SK-N-SH treated with all-trans-retinoic acid at 6 μM for 48 hours (cell line): Measurements from ENCODE around the gene ZNF503.

Experiments
- ATAC-seq: fragments of 200-7000 bp; cut with Tn5 transposase; 3 replicates; pipeline ENCODE4 v1.9.1; 2020; ENCODE audit warnings: mild to moderate bottlenecking, moderate library complexity
- ARNTL ChIP-seq: fragments of 450-650 bp; formaldehyde crosslinking; IDR thresholded peaks from 2 replicates; pipeline ENCODE4 v1.5.0; 2020; ENCODE audit warnings: low read depth, mild to moderate bottlenecking, moderate library complexity, borderline replicate concordance
- CSDC2 ChIP-seq: fragments of 250-450 bp; sonication (Bioruptor Pico); IDR thresholded peaks from 2 replicates; pipeline ENCODE4 v1.5.0; 2020; ENCODE audit warnings: mild to moderate bottlenecking, moderate library complexity
- ESRRG ChIP-seq: fragments of 250-450 bp; sonication (Bioruptor Pico); IDR thresholded peaks from 2 replicates; pipeline ENCODE4 v1.6.1; 2021; ENCODE audit warnings: mild to moderate bottlenecking
- GLIS3 ChIP-seq: fragments of 250-450 bp; sonication (Bioruptor Pico); IDR thresholded peaks from 2 replicates; pipeline ENCODE4 v1.5.0; 2020; ENCODE audit warnings: mild to moderate bottlenecking, moderate library complexity
- ISL1 ChIP-seq: fragments of 250-450 bp; sonication (Bioruptor Pico); IDR thresholded peaks from 2 replicates; pipeline ENCODE4 v2.1.2; 2022; ENCODE audit warnings: mild to moderate bottlenecking, moderate library complexity
- OSR1 ChIP-seq: fragments of 250-450 bp; sonication (Bioruptor Pico); IDR thresholded peaks from 2 replicates; pipeline ENCODE4 v1.8.0; 2022; ENCODE audit warnings: moderate library complexity, mild to moderate bottlenecking, inconsistent platforms
- PPARA ChIP-seq: fragments of 250-450 bp; sonication (Bioruptor Pico); IDR thresholded peaks from 2 replicates; pipeline ENCODE4 v1.5.0; 2020; ENCODE audit warnings: mild to moderate bottlenecking, borderline replicate concordance
- RARB ChIP-seq: fragments of 250-450 bp; sonication (Bioruptor Pico); IDR thresholded peaks from 2 replicates; pipeline ENCODE4 v1.8.0; 2021; ENCODE audit warnings: mild to moderate bottlenecking, moderate library complexity
- SNAI2 ChIP-seq: fragments of 250-450 bp; sonication (Bioruptor Pico); IDR thresholded peaks from 2 replicates; pipeline ENCODE4 v1.5.0; 2020; ENCODE audit warnings: mild to moderate bottlenecking, moderate library complexity
- TCF4 ChIP-seq: fragments of 250-450 bp; sonication (Bioruptor Pico); IDR thresholded peaks from 2 replicates; pipeline ENCODE4 v1.8.0; 2021; ENCODE audit warnings: mild to moderate bottlenecking, moderate library complexity, borderline replicate concordance
- TOX ChIP-seq: fragments of 250-450 bp; sonication (Bioruptor Pico); IDR thresholded peaks from 2 replicates; pipeline ENCODE4 v1.8.0; 2021; ENCODE audit warnings: mild to moderate bottlenecking, moderate library complexity, borderline replicate concordance
- ZC3H10 ChIP-seq: fragments of 250-450 bp; sonication (Bioruptor Pico); IDR thresholded peaks from 2 replicates; pipeline ENCODE4 v1.5.1; 2021; ENCODE audit warnings: mild to moderate bottlenecking, moderate library complexity
- ZFP30 ChIP-seq: fragments of 450-650 bp; formaldehyde crosslinking; IDR thresholded peaks from 2 replicates; pipeline ENCODE4 v1.5.0; 2022; ENCODE audit warnings: mild to moderate bottlenecking, moderate library complexity
- ZNF565 ChIP-seq: fragments of 450-650 bp; formaldehyde crosslinking; conservative IDR thresholded peaks from 2 replicates; pipeline ENCODE4 v1.5.0; 2020; ENCODE audit warnings: low read depth, mild to moderate bottlenecking, moderate library complexity
- ZNF70 ChIP-seq: fragments of 450-650 bp; formaldehyde crosslinking; IDR thresholded peaks from 2 replicates; pipeline ENCODE4 v1.5.0; 2020; ENCODE audit warnings: mild to moderate bottlenecking, moderate library complexity
- TF ChIP-seq, protein P1 (sequence below): fragments of 250-450 bp; sonication (Bioruptor Pico); IDR thresholded peaks from 2 replicates; pipeline ENCODE4 v1.8.0; 2020; ENCODE audit warnings: mild to moderate bottlenecking, moderate library complexity, borderline replicate concordance
- TF ChIP-seq, protein P2 (sequence below): fragments of 250-450 bp; sonication (Bioruptor Pico); IDR thresholded peaks from 2 replicates; pipeline ENCODE4 v1.8.0; 2021; ENCODE audit warnings: low read depth, mild to moderate bottlenecking, moderate library complexity, borderline replicate concordance

The ZNF503 gene

DNA sequence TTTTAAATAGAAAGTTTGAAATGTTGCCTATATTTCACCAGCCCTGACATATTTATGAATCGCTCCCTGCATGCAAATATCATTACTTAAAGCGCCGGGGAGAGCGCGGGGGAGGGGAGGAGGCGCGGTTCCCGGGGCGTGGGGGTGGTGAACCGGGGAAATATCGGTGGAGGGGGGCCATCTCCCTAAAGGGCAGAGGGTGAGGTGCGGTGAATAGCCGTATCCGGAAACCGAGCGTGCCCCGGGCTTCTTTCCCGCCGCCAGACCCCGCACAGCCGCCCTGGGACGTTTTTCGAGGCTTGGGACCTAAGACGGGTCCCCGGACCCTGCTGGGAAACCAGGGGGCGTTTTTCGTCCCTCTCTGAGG lies 6.9 kb upstream of the ZNF503 start:
- ATAC-seq: no peak
- no peak for TF ChIP-seq ZNF70 (CRISPR knock-in tag)
- no peak for TF ChIP-seq TCF4
- TF ChIP-seq TOX: no peak
- no peak for TF ChIP-seq RARB (CRISPR knock-in tag)
- no peak for TF ChIP-seq PPARA
- no peak for TF ChIP-seq CSDC2 (CRISPR knock-in tag)
- no peak for TF ChIP-seq ZC3H10 (CRISPR knock-in tag)
- TF ChIP-seq, all 23 proteins: peak for 0

DNA sequence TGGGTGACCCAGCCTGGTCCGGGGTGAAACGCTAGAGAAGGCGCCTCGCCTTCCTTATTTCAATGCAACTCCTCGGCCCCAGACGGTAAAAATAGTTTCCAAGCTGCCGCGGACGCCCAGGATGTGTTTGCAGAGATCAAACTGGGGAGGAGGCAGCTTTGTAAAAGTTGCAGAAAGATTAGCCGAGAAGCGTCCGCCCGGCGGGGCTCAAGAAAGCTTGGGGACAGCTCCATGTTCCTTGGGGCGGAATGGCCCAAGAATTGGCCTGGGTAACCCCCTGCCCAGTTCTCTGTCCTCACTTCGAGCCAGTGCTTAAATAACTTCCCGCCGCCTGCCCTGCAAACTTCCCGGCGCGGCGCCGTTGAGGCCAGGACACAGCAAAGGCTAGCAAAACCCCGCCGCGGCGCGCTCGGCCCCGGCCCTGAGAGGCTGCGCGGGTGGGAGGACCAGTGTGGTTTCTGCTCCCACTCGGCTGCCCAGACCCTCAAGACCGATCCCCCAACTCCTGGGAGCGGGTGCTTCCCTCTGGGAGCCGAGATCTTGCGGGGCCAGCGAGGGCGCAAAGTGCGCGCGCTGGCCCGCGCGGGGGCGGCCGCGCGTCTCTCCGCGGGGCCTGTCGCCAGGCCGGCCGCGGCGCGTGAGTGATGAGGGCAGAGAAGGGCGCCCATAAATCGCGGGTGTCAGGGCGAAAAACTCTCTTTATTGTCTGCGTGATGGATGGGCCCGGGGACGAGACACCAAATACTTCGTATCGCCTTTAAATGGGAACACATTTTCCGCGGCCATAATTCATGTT lies 6.3 kb upstream of the ZNF503 start:
- no peak for TF ChIP-seq CSDC2 (CRISPR knock-in tag)
- no peak for TF ChIP-seq ZFP30 (CRISPR knock-in tag)
- no peak for TF ChIP-seq ESRRG
- no peak for TF ChIP-seq ZC3H10 (CRISPR knock-in tag)
- TF ChIP-seq OSR1 (CRISPR knock-in tag): no peak
- no peak for TF ChIP-seq ZNF70 (CRISPR knock-in tag)
- TF ChIP-seq TOX: no peak
- TF ChIP-seq, all 23 proteins: peak for 0
- no peak for ATAC-seq

DNA sequence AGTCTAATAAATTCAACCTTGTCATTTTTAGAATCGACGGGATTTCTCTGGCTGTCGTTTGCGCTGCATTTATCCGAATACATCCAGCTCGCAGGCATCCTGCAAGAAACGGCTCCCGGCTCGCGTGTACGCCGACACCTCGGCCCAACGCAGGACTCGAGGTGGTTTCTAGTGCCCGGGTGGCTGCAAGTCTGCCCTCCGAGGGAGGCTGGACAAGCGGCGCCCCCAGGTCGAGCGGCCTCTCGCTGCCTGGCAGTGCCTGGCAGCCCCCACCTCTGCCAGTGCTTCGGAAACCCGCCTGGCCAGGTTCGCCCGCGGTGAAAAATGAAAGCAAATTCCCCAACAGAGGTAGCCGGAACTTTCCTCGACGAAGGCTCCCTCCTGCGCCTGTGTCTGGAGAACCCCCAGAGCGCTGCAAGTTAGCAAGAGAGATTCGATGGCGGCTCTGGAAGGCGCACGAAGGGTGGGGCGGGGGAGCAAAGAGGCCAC lies 5.7 kb upstream of the ZNF503 start:
- ATAC-seq: no peak
- no peak for TF ChIP-seq SNAI2 (CRISPR knock-in tag)

DNA sequence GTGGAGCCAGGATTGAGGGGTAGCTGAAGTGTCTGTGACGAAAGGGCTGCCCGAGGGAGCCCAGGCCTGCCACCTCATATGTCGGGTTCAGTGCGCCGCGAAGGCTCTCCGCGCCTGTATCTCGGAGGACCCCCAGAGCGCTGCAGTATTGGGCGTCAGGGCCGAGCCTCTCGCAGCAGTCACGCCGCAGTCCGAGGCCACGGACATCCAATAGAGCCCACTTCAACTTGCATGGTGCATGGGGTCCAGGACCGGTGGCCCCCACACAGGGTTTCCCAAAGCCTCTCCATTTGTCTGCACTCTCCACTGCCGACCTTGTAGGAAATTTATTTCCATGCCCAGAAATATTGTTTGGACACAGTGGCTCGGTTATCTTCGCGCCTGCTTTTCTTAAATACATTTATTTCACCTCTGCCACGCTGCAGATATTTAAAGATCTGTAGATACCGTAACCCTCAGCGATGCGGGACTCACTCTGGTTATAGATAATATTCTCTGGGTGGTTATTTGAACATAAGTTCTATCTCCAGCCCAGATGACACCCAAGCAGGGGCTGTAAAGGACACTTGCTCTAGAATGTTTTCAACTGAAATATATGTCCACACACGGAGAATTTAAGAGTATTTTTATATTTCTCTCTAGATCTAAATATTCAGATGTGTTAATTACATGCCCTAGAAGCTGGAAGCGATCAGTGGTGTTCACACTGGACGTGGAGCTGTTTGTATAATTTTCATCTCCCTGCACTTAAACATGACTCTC lies 5.1 kb upstream of the ZNF503 start:
- no peak for TF ChIP-seq PPARA
- no peak for TF ChIP-seq ZNF70 (CRISPR knock-in tag)
- no peak for TF ChIP-seq OSR1 (CRISPR knock-in tag)
- no peak for TF ChIP-seq ZFP30 (CRISPR knock-in tag)
- TF ChIP-seq ISL1: no peak
- TF ChIP-seq GLIS3 (CRISPR knock-in tag): no peak
- TF ChIP-seq, all 23 proteins: peak for 0
- ATAC-seq: no peak

DNA sequence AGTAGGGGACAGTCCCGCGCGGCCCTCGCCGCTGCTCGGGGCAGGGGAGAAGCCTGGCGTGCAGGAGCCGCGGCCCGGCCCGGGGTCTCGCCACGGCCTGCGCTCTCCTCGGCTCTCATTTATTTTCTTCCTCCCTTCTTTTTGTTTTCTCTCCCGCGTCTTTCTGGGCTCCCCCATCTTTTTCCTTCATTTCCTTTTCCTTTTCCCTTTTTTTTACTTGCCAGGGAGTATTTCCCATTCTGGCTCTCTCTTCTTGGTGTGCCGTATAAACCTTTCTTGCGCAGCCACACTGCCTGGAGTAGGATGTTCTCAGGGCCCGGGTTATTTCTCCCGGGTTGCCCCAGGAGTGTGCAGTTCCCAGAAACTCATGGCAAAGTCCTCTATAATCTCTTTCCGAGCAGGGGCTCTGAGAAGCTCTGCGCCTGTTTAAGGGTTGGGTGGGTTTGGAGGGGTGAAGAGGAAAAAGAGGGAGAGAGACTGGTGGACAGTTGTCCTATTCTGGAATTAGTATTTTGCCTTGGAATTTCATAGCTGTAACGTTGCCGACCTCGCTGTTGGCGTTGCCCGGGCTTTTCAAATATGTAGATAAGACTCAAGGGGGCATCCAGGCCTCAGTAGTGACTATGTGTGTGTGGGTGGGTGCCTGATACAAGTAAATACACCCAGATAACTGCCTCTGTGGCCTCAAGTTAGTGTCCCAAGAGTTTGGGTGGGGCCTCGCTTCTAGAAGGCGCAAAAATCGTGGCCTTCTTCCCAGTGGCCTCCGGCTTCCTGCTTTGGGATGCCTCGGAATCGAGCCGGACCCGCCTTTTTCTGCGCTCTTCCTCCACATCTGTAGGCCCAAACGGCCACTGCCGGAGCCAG lies 4.3 kb upstream of the ZNF503 start:
- no peak for ATAC-seq
- TF ChIP-seq, protein P1, sequence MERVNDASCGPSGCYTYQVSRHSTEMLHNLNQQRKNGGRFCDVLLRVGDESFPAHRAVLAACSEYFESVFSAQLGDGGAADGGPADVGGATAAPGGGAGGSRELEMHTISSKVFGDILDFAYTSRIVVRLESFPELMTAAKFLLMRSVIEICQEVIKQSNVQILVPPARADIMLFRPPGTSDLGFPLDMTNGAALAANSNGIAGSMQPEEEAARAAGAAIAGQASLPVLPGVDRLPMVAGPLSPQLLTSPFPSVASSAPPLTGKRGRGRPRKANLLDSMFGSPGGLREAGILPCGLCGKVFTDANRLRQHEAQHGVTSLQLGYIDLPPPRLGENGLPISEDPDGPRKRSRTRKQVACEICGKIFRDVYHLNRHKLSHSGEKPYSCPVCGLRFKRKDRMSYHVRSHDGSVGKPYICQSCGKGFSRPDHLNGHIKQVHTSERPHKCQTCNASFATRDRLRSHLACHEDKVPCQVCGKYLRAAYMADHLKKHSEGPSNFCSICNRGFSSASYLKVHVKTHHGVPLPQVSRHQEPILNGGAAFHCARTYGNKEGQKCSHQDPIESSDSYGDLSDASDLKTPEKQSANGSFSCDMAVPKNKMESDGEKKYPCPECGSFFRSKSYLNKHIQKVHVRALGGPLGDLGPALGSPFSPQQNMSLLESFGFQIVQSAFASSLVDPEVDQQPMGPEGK (CRISPR knock-in tag): no peak
- TF ChIP-seq ZNF565 (CRISPR knock-in tag) (no peak), RARB (CRISPR knock-in tag) (no peak), TCF4 (no peak), PPARA (no peak), OSR1 (CRISPR knock-in tag) (no peak), GLIS3 (CRISPR knock-in tag) (no peak), ARNTL (CRISPR knock-in tag) (no peak)
- TF ChIP-seq, protein P2, sequence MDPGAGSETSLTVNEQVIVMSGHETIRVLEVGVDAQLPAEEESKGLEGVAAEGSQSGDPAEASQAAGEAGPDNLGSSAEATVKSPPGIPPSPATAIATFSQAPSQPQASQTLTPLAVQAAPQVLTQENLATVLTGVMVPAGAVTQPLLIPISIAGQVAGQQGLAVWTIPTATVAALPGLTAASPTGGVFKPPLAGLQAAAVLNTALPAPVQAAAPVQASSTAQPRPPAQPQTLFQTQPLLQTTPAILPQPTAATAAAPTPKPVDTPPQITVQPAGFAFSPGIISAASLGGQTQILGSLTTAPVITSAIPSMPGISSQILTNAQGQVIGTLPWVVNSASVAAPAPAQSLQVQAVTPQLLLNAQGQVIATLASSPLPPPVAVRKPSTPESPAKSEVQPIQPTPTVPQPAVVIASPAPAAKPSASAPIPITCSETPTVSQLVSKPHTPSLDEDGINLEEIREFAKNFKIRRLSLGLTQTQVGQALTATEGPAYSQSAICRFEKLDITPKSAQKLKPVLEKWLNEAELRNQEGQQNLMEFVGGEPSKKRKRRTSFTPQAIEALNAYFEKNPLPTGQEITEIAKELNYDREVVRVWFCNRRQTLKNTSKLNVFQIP (CRISPR knock-in tag): no peak
- TF ChIP-seq, all 23 proteins: peak for 0

DNA sequence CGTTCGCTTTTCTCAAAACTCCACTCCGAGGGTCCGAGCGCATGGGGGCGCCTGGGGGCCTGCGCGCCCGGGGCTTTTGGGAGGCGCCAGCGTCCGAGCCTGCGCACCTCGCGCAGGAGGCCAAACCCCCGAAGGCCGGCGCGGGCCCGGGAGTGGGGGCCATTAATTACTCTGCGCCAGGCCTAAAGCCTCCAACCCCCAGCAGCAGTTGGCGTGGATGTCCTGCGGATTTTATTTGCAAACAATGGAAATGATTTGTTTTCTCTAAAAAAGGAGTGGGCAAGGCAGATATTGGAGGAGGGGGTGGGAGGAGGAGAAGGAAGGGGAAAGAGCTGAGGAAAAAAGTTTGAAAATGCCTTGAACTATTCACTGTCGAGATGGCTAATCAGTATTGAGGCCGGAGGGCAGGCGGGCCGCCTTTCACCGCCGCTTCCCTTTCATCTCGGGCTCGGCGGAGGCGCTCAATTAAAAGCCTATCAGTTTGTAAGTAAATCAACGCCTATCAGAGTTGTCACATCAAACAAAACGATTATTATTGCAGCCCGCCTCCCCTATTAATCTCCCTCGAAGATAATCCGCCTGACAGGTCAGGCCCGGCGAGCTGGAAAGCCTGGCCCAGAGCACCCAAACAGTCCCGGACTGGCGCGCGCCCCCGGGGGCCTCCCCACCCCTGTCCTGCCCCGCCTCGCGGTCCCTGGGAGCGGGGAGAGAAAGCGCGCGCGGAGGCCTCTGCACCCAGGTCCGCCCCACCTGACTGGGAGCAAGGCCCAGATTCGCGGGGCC lies 3.4 kb upstream of the ZNF503 start:
- TF ChIP-seq CSDC2 (CRISPR knock-in tag): no peak
- TF ChIP-seq, protein P1 (CRISPR knock-in tag): 0 out of 2 replicates have a peak, but pooled peaks have one; percentile 13
- ATAC-seq: no peak
